Measurements from ENCODE around the gene RAB6D. TPM values are rescaled to one million over a fixed set of nuclear protein-coding genes. Genes with fewer than 3 reads are reported as not detected.
"Not testable (repeated sequence)": the region's sequence is repeated elsewhere in the genome, so short reads cannot be mapped to it uniquely, and the experiment has no call there.

Gene RAB6D
- total RNA-seq, 1 donor from 2014 or later, result not detected

DNA sequence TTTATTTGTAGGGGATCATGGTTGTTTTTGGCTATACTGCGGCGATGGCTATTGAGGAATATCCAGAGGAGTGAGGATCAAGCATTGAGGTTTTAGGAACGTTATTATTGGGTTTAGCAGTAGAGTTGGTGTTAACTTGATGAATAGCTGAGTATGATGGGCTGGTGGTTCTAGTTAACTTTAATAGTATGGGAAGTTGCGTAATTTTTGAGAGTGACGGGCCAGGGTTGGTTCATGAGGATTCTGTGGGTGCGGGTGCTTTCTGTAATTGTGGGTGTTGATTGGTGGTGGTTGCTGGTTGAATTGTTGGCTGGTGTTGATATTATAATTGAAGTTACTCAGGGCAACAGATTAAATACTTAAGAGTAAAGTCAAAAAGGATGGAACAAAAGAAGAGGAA lies 6.0 kb upstream of the RAB6D start:
- intact Hi-C loops (cut with DNase I), result no loop called here
- no peak for ATAC-seq (ENCODE audit: poor library complexity)
- no peak for DNase-seq

GRCh38 chr2:131368493-131369066 lies 4.6 kb upstream of the RAB6D start:
- ATAC-seq (ENCODE audit: poor library complexity); DNase-seq; intact Hi-C loops (cut with DNase I): not testable (repeated sequence)

GRCh38 chr2:131367352-131367751 lies 3.4 kb upstream of the RAB6D start:
- intact Hi-C loops (cut with DNase I), result no loop called here
- no peak for DNase-seq
- ATAC-seq (ENCODE audit: poor library complexity), result no peak

- ATAC-seq (ENCODE audit: poor library complexity) (no peak), DNase-seq (no peak)
- intact Hi-C loops (cut with DNase I), result no loop called here
Observed at GRCh38 chr2:131366643-131367042, 2.7 kb upstream of the RAB6D start.

- intact Hi-C loops (cut with DNase I), result no loop called here
- ATAC-seq (ENCODE audit: poor library complexity) (no peak), DNase-seq (no peak)
Observed at GRCh38 chr2:131365452-131365851, 1.5 kb upstream of the RAB6D start.

- DNase-seq; intact Hi-C loops (cut with DNase I): not testable (repeated sequence)
- ATAC-seq (ENCODE audit: poor library complexity), result peak; percentile 18
Observed at GRCh38 chr2:131363213-131363612, 755 bp downstream of the RAB6D start.

- not testable (repeated sequence) for ATAC-seq (ENCODE audit: poor library complexity)
Observed at GRCh38 chr2:131361773-131362172, 2.2 kb downstream of the RAB6D start.

DNA sequence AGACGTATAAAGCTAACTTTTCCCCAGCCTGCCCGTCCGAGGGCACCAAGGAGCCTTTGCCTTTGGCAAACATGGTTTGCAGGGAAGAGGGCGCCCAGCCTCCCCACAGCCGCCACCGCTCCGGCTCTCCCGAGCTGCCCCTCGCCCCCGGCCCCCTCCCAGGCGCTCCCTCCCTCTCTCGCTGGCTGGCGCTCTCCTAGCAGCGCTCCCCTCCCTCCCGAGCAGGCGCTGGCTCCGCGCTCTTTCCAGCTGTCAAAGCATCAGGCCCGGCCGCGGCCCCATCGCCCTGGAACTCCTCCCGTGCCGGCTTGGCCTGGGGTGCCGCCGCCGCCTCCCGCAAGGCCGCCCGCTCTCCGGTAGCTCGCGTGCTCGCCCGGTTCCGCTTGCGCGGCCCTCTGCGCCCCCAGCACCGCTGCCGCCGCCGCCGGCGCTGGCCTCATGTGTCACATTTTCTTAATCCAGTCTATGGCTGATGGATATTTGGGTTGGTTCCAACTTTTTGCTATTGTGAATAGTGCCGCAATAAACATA lies 10.7 kb downstream of the RAB6D start:
- DNase-seq; intact Hi-C loops (cut with DNase I); ATAC-seq (ENCODE audit: poor library complexity): not testable (repeated sequence)

More at GRCh38 chr2:131361773-131362172, 2.2 kb downstream of the RAB6D start:
- DNase-seq; intact Hi-C loops (cut with DNase I): not testable (repeated sequence)

DNA sequence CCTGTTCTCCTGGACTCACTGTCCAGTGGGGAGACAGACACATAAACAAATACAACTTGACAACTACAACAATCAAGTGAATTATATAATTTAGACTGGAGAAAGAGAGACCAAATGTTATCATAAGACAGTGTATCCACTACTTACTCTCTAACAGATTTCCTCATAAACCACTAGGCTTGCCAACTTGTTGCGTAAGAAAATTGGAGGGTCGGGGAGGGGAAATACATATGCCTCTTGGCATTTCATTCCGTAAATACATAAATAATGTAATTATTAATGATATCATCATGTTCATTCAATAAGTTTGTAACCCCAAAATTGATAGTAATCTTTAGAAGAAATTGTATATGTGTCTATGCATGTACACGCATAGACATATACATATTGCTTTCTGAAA lies 14.9 kb downstream of the RAB6D start:
- intact Hi-C loops (cut with DNase I), result no loop called here
- no peak for DNase-seq
- ATAC-seq (ENCODE audit: poor library complexity), result no peak

GRCh38 chr2:131347035-131347434 lies 16.9 kb downstream of the RAB6D start:
- ATAC-seq (ENCODE audit: poor library complexity); DNase-seq; intact Hi-C loops (cut with DNase I): not testable (repeated sequence)

DNA sequence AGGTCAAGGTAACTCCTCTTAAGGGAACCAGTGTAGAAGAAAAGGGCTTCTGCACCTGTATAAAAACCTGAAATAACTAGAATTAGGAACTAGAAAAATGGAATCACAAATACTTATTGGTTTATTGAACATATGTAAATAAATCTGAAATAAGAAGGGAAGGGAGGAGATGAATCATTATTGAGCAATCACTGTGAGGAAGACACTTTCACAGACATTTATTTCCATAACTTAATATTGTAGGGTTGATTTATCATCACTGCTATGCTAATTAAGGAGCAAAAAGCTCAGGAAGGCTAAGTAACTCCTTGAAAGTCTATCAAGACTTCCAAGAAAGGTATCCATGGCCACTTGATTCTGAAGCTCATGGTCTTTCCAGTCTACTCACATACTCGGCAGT lies 24.7 kb downstream of the RAB6D start:
- ATAC-seq (ENCODE audit: poor library complexity); DNase-seq; intact Hi-C loops (cut with DNase I): not testable (repeated sequence)

GRCh38 chr2:131335319-131335718 lies 28.6 kb downstream of the RAB6D start:
- DNase-seq, result peak; percentile 49
- ATAC-seq (ENCODE audit: poor library complexity); intact Hi-C loops (cut with DNase I): not testable (repeated sequence)

GRCh38 chr2:131332709-131333108 lies 31.3 kb downstream of the RAB6D start:
- DNase-seq; ATAC-seq (ENCODE audit: poor library complexity); intact Hi-C loops (cut with DNase I): not testable (repeated sequence)

DNA sequence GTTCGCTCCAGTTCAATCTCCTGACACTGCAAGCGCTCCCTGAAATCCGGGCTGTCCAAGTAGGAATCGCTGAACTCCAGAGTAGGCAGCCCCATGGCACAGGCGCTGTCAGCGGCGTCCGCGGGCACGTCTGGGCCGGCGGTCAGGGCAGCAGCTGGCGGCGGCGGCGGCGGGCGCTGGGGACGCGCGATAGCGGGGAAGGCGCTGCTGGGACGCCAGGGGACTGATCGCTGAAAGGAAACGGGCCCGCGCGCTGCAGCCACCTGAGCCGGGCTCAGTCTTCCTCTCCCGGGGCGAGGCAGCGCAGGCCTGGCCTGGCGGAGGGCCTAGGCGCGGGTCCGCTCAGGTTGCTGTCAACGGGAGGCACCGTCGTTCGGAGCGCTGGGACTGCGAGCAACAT lies 33.0 kb downstream of the RAB6D start:
- intact Hi-C loops (cut with DNase I), result not testable (repeated sequence)
- ATAC-seq (ENCODE audit: poor library complexity), result peak; percentile 90
- DNase-seq, result peak; percentile 49

- no peak for ATAC-seq (ENCODE audit: poor library complexity)
- intact Hi-C loops (cut with DNase I), result no loop called here
Observed at GRCh38 chr2:131322209-131322608, 41.8 kb downstream of the RAB6D start.

GRCh38 chr2:131321344-131321743 lies 42.6 kb downstream of the RAB6D start:
- intact Hi-C loops (cut with DNase I); ATAC-seq (ENCODE audit: poor library complexity); DNase-seq: not testable (repeated sequence)

More at GRCh38 chr2:131322209-131322608, 41.8 kb downstream of the RAB6D start:
- no peak for DNase-seq

DNA sequence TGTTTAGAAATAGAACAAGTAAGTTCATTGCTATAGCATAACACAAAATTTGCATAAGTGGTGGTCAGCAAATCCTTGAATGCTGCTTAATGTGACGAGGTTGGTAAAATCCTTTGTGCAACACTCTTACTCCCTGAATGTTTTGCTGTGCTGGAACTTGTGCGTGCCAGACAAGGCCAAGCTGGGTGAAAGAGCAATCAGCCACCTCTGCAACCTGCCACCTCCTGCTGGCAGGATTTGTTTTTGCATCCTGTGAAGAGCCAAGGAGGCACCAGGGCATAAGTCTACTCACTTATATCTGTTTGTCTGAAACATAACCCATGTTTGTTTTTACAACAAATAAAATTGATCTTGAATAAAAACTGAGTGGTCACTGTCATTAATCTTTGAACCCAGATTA lies 53.0 kb downstream of the RAB6D start:
- not testable (repeated sequence) for ATAC-seq (ENCODE audit: poor library complexity)

More for the DNA sequence above, 53.0 kb downstream of the RAB6D start:
- intact Hi-C loops (cut with DNase I); DNase-seq: not testable (repeated sequence)

Measured in Right ventricle myocardium superior (tissue), 1 donor.